ENCODE data around the gene THPO.

THPO gene

GRCh38 chr3:184377882-184378445 lies at the start of gene THPO:
TSS of gene THPO (minus strand) at chr3:184378207. CDS start at chr3:184376259, 1,948 bp downstream.
- FAIRE-seq, result no peak

GRCh38 chr3:184426691-184427141 lies 48.7 kb upstream of the THPO start:
- FAIRE-seq, result no peak

GRCh38 chr3:184423561-184423960 lies 45.6 kb upstream of the THPO start:
- FAIRE-seq, result no peak

DNA sequence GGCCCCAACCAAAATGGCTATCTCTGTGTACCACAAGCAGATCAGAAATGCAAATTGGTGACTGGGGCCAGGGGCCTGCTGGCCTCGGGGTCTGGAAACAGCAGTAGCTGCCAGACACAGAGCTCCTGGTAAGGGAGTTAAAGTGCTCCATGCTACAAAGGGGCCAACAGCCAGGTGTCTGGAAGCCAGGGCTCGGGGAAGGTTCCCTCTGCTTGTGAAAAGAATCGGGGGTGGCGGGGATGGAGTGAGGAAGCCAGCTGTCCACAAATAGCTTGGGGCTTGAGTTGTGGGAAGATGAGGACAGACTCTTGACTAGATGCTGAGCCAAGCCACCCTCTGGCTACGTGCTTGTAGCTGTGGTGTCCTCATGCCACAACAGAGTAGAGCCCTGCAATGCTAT lies 41.2 kb upstream of the THPO start:
- no peak for FAIRE-seq

DNA sequence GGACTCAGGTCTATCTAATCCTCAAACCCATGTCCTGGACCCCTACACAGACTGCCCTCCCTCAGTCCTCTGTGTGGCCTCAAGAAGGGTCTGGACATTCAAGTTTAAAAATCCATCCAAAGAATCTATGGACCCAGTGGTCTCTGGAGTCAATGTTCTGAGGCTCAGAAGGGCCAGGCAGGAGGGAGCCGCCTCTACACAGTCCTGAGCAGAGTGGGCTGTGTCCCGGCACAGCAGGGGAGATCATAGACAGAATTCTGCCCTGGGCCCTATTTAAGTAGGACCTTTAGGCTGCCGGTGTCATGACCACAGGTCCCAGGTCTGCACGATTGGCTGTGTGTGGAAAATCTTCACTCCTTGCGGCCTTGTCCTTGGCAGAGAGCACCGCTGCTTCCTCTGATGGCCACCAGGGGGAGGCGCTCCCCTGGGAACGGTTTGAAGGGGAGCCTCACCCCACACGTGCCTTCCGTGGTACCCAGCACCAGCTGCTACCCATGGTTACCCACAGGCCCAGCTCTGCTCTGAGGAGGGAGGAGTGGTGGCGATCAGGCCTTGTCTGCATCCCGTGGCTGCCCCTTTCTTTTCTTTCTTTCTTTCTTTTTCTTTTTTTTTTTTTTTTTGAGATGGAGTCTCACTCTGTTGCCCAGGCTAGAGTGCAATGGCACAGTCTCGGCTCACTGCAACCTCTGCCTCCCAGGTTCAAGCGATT lies 39.8 kb upstream of the THPO start:
- no peak for FAIRE-seq

- FAIRE-seq, result no peak
Measured at GRCh38 chr3:184415203-184415490, 37.1 kb upstream of the THPO start.

DNA sequence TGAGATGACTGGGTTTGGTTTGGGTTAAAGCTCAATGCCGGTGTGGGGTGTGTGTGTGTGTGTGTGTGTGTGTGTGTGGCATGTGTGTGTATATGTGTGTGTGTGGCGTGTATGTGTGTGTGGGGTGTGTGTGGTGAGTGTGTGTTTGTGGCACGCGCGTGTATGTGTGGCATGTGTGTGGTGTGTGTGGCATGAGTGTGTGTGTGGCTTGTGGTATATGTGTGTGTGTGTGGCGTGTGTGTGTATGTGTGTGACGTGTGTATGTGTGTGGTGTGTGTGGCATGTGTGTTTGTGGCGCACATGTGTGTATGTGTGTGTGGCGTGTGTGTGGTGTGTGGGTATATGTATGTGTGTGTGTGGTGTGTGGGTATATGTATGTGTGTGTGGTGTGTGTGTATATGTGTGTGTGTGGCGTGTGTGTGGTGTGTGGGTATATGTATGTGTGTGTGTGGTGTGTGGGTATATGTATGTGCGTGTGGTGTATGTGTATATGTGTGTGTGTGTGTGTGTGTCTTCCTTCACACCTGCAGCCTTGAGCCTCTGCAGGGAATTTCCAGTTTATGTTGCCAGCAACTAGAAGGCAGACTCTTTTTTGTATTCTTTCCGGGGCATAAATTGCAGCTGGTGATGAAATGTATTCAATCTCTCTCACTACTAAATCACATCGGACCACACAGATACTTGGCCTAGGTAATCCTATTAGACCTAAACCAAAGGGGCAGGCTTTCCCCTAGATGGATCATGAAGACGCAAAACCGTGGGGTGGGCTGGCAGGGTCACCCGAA lies 36.6 kb upstream of the THPO start:
- FAIRE-seq, result no peak

GRCh38 chr3:184409946-184410500 lies 32.0 kb upstream of the THPO start:
- FAIRE-seq, result no peak

DNA sequence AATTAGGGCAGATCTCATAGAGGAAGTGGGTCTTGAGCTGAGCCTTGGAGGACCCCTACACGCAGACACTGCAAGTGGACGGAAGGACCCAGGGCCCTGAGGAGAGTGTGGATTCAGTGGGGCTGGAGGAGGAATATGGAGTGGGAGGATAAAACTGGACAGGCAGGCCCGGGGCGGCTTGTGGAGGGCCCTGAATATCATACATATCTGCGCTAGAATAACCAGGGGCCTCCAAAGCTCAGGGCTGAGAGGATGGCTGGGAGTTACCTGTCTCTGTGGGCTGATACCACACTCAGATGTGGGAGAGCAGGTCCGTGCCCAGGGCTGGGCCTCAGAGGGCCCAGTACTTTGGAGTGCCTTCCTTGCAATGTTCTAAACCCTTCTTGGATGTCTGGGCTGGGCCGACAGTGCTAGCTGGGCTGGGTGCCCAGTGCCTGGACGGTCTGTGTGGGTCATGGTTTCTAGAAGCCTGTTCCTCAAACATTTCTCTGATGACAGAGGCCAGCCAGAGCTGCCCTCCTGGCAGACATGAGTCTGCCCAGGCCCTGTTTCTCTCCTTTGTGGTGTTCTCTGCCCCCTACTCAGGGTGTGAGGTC lies 31.4 kb upstream of the THPO start:
- FAIRE-seq, result no peak

DNA sequence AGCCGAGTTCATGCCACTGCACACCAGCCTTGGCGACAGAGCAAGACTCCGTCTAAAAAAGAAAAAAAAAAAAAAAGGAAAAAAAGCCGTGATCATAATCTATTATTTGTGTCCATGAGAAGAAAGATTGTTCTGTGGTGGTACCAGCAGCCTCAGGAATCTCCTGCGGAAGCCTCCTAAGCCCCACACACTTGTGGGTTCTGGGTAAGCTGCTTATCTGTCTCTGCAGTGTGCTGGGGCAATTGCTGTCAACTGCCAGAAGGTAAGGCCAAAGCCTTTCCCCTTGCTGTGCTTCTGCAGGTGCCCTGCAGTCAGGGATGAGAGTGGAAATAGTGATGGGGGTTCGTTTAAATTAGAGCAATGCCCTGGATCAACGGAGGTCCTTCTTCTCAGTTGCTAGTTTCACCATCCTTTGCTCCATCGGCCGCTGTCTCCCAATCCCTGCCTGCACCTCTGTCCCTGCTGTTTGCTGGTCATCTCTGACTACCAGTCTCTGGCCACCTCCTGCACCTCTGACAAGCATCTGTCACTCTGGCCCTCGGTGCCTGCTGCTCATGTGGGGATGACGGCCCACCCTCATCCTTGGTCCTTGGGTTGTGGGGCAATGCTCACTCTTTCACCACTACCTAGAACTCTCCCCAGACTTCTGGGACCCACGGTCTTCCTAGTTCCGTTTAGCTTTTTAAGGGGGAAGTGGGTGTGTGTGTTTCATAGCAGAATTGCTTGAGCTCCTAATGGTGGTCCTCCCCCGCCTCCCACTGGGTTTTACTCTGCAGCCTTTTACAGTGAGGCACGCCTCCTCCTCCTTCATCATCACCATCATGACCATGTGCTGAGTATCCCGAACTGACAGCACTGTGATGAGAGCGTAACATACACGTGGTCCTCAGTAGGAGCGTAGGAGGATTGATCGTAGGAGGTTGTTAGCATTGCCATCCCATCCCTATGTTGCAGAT lies 27.3 kb upstream of the THPO start:
- FAIRE-seq, result no peak

DNA sequence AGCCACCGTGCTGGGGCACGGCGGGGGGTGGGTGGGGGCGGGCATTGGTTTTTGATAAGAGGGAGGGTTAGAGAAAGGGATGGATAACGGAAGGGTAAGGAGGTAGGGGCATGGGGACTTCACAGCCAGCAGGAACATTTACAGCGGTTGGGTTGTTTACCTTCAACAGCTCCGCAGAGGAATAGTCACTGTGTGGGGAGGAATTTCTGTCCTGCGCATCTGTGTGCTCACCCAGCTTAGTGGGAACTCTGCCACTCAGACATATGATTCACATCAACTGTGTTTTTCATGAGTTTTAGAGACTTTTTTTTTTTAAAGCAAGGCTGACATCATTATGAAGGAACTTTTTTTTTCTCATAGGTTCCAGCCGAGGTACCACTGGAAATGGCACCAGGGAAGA lies 21.4 kb upstream of the THPO start:
- no peak for FAIRE-seq

GRCh38 chr3:184395320-184395660 lies 17.3 kb upstream of the THPO start:
- no peak for FAIRE-seq

GRCh38 chr3:184391266-184391665 lies 13.3 kb upstream of the THPO start:
- FAIRE-seq, result no peak

GRCh38 chr3:184389935-184390528 lies 12.0 kb upstream of the THPO start:
- FAIRE-seq, result no peak

DNA sequence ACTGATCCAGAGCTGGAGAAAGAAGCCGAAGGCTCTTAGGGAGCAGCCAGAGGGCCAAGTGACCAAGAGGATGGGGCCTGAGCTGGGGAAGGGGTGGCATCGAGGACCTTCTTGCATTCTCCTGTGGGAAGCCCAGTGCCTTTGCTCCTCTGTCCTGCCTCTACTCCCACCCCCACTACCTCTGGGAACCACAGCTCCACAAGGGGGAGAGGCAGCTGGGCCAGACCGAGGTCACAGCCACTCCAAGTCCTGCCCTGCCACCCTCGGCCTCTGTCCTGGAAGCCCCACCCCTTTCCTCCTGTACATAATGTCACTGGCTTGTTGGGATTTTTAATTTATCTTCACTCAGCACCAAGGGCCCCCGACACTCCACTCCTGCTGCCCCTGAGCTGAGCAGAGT lies 11.4 kb upstream of the THPO start:
- no peak for FAIRE-seq

GRCh38 chr3:184388936-184389230 lies 10.9 kb upstream of the THPO start:
- FAIRE-seq, result no peak

DNA sequence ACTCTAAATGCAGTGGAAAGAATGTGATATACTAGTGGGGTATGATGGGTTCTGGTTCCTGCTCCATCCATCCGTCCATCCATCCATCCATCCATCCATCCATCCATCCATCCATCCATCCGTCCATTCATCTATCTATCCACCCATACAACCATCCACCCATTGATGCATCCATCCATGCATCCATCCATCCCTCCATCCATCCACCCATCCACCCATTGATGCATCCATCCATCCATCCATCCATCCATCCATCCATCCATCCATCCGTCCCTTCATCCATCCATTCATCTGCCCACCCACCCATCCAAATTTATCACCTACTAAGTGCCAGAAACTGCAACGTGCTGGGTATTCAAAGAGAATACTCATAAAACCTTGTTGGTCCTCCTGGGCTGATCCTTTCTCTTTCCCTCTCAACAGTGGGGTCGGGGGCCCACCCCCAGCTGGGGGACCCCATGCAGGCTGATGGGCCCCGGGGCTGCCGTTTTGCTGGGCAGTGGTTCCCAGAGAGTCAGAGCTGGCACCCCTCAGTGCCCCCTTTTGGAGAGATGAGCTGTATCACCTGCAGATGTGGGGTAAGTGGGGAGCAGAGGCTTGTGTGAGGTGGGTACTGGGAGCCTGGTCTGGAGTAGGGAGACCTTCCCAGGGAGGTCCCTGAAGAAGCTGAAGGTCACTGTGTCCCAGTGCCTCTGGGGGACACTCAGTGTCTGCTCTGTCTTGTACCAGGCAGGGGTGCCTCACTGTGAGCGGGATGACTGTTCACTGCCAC lies 10.3 kb upstream of the THPO start:
- FAIRE-seq, result no peak

DNA sequence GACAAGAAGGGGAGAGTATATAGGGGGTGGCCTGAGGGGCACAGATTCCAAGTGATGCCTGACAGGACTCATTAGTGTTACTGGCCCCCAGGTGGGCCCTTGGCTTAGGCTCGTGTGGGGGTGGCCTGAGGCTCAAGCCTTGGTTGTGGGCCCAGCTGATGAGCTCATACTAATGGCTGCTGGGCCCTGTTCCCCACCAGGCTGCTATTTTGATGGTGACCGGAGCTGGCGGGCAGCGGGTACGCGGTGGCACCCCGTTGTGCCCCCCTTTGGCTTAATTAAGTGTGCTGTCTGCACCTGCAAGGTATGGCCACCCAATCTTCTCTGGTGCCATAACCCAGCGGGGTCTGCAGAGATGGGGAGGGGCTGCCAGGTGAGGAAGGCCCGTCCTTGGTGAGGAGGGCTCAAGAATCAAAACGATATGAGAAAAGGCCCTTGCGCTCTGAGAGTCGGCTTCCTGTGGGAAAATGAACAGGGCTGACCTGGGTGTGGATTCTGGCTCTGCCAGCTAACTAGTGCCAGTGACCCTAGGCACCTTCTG lies 9.2 kb upstream of the THPO start:
- no peak for FAIRE-seq

- no peak for FAIRE-seq
Measured at GRCh38 chr3:184386047-184386806, 8.2 kb upstream of the THPO start.

DNA sequence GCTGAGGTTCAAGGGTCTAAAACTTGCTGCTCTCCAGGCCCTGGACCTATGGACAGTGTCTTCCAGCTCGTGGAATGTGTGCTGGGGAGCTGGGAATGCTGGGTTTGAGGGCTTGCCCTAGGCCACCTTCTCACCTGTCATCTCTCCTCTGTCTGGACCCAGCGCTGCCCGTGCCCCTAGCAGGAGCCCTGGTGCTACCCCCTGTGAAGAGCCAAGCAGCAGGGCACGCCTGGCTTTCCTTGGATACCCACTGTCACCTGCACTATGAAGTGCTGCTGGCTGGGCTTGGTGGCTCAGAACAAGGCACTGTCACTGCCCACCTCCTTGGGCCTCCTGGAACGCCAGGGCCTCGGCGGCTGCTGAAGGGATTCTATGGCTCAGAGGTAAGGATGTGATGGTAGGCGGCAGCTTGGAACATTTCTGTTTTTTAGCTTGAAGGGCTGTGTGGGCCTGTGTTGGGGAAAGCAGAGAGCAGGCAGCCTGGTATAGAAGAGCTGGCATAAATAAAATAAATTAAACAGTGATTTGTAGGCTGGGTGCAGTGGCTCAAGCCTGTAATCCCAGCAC lies 6.9 kb upstream of the THPO start:
- no peak for FAIRE-seq
